HG03175 (cell line): ENCODE measurements around the gene SEPTIN5.
"Not testable (repeated sequence)": the region's sequence is repeated elsewhere in the genome, so short reads cannot be mapped to it uniquely, and the experiment has no call there.

Experiments used
- ATAC-seq: cut with Tn5 transposase; IDR thresholded peaks from one replicate; pipeline ENCODE4 v1.9.1; 2021; ENCODE audit warnings: mild to moderate bottlenecking, moderate library complexity; ENCODE audit not compliant: unreplicated experiment

Gene SEPTIN5

DNA sequence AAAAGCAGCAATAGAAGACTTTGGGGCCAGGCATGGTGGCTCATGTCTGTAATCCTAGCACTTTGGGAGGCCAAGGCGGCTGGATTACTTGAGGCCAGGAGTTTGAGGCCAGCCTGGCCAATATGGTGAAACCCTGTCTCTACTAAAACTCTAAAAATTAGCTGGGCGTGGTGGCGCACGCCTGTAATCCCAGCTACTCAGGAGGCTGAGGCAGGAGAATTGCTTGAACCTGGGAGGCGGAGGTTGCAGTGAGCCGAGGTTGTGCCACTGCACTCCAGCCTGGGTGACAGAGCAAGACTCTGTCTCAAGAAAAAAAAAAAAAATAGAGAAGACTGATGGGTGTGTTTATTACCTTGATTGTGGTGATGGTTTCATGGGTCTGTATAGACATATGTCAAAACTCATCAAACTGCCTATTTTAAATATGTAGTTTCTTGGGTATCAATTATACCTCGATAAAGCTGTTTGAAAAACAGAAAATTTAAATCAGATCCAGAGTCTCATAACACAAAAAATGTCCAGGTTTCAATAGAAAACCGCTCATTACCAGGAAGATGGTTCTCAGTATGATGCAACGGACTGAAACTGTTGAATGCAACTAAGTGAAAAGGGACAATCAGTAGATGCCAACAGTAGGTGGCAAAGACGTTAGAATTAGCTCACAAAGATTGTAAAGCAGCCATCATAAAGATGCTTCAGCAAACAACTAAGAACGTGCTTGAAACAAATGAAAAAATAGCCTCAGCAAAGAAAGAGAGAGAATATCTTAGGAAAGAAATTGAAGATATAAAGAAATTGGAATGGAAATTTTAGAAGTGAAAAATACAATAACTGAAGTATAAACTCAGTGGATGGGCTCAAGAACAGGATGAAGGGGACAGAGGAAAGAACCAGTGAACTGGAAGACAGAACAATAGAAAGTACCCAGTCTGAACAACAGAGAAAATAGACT lies 33.1 kb upstream of the SEPTIN5 start:
- no peak for ATAC-seq

DNA sequence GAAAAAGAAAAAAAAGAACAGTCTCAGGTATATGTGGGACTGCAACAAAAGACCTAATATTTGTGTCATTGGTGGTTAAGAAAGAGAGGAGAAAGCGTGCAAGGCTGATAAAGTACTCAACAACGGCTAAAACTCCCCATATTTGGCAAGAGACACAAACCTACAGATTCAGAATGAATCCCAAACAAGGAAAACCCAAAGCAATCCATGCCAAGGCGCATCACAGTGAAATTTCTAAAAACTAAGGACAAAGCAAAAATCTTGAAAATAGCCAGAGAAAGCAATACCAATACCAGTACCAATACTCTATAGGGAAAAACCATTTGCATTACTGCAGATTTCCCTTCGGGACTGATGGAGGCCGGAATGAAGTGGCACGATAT lies 32.4 kb upstream of the SEPTIN5 start:
- ATAC-seq = no peak

DNA sequence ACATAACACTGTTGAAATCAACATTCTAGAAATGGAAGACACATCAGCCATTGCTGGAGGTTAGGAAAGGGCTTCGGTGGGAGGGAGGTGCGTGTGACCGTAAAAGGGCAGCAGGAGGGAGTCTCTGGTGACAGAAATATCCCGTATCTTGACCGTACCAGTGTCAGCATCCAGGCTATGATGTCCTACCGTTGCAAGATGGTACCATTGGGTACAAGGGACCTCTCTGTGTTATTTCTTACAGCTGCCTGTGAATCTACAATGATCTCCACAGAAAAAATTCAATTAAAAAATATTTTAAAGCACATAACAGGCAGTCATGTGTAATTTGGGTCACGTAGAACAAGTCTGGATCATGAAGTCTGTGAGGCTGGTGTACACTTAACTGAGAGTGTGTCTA lies 27.4 kb upstream of the SEPTIN5 start:
- ATAC-seq = no peak

DNA sequence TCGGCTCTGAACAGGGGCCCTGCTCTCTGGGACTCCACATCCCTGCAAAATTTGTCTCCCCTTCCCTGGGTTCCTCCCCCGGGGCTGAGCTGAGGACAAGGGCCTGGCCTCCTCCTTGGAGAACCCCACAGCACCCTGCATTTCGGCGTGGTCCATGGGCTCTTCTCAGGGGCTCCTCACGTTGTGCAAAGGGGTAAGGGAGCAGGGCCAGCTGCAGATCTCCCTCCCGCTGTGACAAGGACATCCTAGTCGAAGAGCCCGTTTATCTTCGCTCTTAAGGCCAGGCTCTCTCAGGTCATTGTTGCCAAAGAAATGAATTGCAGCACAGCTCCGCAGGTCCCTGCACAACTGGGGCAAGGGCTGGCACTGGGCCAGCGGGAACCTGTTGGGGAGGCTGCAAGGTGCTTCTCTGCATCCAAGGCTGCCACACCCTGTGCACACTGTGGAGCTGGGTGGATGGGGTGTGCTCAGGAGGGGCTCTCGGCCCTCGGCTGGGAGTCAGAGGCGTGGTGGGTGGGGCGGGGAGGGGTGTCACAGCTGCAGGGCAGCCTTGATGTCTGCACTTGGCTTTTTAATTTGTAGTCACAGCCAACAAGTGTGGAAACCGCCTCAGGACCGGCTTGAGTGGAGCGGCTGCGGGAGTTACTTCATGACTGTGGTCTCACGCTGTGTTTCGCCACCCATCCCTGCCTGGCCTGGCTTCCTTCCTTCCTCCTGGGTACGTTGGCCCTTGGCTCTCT lies 26.6 kb upstream of the SEPTIN5 start:
- ATAC-seq = no peak

DNA sequence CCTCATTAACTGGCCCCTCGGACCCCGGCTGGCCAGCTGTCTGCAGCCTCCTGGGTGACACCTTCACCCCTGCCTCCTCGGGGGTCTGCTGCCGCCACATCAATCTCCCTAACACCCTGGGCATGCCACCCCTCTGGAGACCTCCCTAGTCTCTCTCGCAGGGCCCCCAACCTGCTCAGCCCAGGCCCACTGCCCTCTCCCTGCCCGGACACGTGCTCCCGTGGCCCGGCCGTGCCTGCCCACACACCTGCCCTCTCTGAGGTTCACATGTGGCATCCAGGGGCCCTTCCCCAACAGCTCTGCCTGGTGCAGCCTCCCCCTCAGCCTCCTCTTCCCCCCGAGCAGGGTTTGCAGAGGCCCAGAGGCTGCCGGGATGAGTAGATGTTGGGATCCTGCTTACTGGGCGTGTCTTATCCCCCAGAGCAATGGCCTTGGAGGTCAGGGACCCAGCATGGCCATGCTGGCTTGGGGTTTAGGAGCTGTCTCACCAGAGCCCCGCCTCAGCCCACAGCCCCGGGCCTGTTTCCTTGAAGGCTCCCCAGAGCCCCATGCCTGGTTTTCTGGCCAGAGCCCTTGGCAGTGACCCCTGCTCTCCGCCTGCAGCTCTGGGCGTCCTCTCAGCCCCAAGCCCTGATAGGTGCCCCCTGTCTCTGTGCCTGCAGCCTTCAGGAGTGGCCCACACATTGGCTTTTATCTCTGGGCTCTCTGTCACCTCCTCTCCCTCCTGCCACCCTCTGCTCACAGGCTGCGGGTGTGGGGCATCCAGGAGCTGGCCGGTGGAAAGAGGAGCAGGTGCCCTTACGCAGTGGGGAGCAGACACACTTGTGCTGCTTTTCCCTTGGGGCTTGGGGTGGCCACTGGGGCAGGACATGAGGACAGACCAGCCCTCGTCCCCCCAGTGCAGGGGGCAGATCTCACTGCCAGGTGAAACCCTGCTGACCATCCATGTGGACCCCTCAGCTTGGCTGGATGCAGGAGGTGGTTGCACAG lies 25.7 kb upstream of the SEPTIN5 start:
- ATAC-seq = no peak

DNA sequence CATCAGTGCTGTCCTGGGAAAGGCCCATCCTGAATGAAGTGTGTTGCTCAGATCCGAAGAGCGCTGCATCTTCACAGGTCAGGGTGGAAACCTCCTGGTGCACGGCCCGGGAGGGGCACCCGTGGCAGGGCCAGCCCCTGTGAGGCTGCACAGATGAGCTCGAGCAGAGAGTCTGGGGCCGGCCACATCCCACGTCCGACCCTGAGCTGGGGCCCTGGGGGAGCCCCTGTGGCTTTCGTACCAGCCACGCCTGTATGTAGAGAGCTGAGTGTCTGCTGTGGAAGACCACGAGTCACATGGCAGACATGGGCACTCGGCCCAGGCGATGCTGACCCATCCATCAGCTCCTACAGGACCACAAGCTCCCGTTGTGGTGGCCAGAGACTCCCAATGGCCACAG lies 24.9 kb upstream of the SEPTIN5 start:
- ATAC-seq = no peak

DNA sequence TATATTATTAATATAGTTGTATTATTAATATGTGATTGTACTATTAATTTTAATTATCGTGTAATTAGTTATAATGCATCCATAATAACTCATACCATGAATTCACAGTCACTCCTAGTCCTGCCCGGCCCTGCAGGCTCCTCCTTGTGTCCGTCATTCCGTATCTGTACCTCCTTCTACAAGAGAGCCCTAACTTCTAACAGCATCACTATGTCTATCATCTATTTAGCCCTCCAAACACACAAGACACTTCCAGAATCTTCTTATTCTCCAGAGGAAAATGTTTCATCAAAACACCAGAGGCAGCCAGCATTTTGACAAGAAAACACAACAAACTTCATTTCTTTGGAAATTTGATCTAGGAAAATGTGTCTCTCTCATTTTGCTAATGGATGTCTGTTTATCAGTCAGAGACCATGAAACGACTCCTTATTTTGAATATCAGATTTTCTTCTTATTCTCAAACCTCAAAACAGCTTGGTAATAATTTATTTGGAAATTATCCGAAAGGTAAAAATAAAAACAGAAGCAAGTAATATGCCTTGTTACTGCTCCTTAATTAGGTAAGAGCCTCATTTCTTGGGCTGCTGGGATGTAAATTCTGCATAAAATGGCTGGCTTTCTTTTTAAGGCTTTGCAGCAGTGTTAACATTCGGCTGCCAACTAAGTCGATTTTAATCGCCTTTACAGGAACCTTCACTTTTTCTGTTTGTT lies 23.1 kb upstream of the SEPTIN5 start:
- no peak for ATAC-seq

DNA sequence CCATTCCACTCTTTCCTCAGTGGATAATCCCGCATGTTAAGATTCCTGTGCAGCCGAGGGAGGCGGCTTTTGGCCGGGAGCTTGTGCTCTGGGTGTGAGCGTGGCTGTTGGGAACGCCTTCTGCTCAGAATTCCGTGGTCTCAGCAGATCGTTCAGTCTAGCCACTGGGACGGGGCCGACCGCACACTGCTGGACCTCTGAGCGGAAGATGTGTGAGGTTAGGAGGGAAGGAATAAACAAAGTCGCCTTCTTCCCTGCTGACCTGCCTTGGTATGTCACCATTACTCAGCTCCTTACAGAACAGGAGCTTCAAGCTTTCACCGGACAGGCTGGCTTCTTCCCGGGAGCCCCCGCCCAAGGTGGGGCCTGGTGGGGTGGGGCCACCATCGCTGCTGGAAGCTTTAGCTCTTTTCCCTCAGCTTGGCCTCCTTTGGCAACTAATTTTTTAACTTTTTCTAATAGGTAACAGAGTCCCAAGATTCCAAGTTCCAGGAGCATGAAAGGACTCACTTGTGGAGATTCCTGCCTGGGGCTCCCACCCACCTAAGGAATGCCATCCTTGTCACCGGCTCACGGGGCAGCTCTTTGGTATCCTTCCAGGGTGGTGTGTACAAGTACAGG lies 22.5 kb upstream of the SEPTIN5 start:
- ATAC-seq = no peak

DNA sequence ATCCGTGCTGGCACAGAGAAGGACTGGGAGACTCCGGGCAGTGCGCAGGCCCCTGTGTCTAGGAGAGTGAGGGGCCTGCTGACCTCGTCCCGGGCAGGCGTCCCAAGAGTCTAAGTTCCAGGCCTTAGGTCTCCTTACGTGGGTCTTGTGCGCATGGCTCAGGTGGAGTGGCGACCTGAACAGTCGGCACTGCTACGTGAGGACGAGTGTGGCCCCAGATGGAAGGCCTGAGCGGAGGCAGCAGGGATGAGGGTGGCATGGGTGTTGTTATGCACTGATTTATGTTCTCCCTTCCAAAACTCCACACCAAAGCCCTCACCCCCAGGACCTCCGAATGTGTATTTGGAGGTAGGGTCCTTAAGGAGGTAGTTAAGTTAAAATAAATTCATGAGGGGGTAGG lies 20.7 kb upstream of the SEPTIN5 start:
- no peak for ATAC-seq

DNA sequence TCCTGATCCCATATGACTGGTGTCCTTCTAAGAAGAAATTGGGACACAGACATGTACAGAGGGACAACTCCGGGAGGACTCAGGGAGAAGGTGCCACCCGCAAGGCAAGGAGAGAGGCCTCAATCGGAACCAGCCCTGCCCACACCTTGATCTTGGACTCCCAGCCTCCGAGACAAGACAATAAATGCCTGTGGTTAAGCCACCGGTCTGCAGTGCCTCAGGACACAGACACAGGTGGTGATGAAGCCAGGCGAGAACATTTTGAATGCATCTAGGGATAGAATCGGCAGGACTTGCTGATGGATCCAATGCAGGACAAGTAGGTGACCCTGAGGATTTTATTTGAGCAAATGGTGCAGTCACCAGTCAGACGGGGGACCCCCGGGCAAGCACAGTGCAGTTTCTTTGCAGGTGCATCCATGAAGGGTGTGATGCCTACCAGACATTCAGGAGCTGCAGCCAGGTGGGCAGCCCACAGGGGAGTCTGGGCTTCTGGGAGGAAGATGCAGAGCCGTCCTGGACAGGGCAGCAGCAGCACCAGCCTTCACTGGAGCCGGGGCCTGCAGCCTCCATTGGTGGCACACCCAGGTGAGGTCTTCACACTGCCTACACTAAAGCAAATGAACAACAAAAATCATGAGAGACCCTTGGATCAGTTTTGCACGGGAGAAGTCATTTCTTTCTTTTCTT lies 20.2 kb upstream of the SEPTIN5 start:
- ATAC-seq = no peak

DNA sequence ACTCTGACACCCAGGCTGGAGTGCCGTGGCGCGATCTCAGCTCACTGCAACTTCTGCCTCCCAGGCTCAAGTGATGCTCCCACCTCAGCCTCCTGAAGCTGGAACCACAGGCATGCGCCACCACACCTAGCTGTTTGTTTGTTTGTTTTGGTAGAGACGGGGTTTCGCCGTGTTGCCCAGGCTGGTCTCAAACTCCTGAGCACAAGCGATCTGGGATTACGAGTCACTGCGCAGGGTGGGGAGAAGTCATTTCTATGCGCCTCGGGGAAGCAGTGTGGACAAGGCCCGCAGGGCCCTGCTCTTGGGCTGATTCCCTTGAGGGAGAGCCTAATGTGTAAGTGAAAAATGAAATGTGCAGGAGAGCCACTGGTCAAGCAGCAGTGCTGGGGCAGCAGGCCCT lies 19.6 kb upstream of the SEPTIN5 start:
- ATAC-seq = no peak

DNA sequence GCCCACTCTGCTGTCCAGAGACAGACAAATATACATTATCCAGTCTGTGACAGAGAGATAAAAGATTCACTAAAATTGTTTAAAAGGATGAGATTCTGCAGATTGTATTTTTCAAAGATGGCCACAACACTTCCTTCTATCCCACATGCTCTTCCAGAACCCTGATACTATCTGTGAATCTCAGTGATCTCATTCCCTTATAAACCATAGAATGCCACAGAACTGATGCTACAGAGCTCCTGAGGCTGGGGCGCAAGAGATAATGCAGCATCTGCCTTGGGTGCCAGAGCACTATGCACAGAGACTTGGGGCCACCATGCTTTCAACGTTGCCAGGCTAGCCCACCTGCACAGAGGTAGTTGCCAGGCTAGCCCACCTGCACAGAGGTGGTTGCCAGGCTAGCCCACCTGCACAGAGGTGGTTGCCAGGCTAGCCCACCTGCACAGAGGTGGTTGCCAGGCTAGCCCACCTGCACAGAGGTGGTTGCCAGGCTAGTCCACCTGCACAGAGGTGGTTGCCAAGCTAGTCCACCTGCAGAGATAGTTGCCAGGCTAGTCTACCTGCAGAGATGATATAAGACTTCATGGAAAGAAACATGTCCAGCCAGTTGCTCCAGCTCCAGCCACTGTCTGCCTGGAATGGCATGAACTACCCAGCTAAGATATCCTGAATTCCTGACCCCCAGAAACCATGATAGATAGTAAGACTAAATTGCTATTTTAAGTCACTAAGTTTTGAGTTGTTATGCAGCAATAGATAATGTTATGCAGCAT lies 17.6 kb upstream of the SEPTIN5 start:
- ATAC-seq = no peak

DNA sequence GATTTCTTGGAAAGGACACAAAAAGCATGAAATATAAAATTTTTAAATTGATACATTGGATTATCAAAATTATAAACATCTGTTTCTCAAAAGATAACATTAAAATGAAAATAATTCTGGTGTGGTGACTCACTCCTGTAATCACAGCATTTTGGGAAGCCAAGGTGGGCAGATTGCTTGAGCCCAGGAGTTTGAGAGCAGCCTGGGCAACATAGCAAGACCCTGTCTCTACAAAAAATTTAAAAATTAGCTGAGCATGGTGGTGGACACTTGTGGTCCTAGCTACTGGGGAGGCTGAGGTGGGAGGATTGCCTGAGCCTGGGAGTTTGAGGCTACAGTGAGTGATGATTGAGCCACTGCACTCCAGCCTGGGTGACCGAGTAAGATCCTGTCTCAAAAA lies 16.4 kb upstream of the SEPTIN5 start:
- not testable (repeated sequence) for ATAC-seq

DNA sequence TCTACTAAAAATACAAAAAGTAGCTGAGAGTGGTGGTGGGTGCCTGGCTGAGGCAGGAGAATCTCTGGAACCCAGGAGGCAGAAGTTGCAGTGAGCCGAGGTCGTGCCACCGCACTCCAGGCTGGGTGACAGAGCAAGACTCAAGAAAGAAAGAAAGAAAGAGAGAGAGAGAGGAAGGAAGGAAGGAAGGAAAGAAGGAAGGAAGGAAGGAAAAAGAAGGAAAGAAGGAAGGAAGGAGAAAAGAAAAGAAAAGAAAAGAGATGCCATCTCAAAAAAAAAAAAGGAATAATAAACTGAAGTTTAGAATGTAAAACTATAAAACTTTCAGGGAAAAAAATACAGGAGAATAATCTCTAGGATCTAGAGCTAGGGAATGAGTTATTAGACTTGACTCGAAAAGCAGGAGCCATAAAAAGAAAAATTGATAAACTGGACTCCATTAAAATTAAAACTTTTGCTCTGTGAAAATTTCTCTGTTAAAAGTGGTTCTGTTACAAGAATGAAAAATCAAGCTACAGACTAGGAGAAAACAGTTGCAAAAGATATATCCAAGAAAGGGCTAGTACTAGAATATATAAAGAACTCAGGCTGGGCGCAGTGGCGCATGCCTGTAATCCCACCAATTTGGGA lies 13.4 kb upstream of the SEPTIN5 start:
- no peak for ATAC-seq

DNA sequence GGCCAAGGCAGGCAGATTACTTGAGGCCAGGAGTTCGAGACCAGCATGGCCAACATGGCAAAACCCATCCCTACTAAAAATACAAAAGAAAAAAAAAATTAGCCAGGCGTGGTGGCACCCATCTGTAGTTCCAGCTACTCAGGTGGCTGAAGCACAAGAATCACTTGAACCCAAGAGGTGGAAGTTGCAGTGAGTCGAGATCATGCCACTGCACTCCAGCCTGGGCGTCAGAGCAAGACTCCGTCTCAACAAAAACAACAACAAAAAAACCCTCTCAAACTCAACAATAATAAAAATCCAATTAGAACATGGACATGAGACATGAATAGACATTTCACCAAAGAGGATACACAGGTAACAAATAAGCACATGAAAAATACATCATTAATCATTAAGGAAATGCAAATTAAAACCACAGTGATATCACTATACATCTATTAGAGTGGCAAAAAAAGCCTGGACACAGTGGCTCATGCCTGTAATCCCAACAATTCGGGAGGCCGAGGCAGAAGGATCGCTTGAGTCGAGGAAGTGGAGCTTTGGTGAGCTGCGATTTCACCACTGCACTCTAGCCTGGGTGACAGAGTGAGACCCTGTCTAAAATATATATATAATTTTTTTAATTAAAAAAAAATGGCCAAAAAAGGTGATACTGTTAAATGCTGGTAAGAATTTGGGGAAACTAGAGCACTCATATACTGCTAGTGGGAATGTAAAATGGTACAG lies 12.7 kb upstream of the SEPTIN5 start:
- no peak for ATAC-seq

DNA sequence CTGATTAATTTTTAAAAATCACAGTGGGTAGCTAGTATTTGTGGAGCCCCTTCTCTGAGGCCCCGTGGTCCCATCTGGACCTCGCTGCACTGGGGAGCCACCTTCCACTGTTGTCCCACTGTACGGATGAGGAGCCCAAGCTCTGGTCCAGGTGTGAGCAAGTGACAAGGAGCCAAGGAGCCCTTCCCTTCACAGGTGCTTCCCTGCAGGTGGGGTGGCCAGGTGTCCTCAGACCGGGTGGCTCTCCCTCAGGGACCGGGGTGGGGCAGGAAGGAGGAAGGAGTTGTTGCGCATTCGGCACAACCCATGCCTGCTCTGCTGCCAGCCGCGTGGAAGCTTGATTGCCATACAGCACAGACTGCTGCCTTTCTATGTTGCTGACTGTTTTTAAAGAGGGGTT lies 10.4 kb upstream of the SEPTIN5 start:
- ATAC-seq = no peak

DNA sequence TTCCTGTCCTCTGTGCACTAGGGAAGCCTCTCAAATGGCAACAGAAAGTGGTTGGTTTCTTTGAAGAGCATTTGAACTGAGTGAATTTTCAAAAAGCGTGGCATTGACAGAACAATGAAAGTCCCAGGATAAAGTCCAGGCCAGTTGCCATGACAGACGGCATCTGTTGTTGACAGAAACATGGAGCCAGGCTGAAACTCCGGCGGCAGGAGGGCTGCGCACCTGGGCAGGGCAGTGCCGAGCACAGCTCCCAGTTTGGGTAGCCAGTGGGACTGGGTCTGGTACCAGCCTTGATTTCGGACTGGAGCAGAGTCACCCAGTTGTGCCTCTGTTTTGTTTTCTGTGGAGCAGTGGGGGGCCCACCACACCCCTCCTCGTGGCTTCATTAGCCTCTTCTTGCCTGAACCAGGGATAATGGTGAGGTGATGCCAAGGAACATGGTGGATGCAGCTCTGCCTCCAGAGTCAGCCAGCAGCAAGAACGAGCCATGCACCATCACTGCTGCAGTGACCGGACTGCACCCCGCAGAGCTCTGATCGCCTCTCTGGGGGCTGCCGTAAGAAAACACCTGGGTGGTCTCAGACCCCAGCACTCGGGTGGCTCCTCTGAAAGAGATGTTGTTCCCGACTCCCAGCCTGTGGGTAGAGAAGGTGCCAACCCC lies 9.8 kb upstream of the SEPTIN5 start:
- no peak for ATAC-seq
